ENCODE results near the gene PFDN4. TPM values are rescaled to one million over a fixed set of nuclear protein-coding genes. Genes with fewer than 3 reads are reported as not detected.

Gene PFDN4
- total RNA-seq, 1 donor from 2014 or later, result 26.8 TPM

DNA sequence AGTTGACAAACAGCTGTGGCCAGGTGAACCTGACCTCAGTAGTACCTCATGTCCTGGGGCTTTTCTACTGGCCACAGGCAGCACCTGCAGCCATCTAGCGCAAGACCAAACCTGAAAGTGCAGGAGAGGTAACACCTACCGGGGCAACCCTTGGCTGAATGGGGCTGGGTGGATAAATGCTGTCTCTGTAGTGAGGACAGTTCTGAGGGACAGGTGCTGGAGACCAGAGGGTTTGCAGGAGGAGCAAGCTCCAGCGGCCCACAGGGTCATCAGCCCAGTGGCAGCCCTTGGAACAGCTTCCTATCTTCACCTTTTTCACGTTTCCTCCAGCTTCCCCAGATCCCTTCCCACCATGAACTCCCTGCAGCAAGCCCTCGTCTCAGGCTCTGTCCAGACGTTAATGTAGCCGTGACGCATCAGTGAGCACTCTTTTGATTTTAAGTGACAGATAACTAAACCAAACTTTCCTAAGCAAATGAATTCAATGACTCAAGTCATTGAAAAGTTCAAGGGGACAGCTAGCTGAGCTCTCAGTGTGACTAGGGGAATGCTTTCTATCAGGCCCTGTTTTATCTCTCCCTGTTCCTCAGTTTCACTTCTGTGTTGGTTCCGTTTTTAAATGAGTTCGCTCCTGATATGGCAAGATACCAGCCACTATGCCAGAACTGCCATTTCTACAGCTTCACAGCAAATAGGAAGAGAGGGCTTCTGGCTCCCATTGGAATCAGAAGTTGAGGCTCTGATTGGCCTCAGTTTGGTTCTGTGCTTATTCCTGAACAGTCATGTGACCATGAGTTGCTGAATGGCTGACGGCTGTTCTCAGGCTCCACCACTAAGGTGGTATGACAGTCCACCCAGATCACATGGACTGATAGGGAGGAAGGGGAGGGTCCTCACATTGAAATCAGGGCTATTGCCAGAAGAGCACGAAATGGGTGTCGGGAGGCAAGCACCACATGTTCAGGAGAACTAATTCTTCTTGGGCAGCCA is 12.1 kb upstream of the PFDN4 start:
- intact Hi-C loops (cut with DNase I), result no loop called here
- ATAC-seq (ENCODE audit: poor library complexity) (no peak), DNase-seq (no peak)

DNA sequence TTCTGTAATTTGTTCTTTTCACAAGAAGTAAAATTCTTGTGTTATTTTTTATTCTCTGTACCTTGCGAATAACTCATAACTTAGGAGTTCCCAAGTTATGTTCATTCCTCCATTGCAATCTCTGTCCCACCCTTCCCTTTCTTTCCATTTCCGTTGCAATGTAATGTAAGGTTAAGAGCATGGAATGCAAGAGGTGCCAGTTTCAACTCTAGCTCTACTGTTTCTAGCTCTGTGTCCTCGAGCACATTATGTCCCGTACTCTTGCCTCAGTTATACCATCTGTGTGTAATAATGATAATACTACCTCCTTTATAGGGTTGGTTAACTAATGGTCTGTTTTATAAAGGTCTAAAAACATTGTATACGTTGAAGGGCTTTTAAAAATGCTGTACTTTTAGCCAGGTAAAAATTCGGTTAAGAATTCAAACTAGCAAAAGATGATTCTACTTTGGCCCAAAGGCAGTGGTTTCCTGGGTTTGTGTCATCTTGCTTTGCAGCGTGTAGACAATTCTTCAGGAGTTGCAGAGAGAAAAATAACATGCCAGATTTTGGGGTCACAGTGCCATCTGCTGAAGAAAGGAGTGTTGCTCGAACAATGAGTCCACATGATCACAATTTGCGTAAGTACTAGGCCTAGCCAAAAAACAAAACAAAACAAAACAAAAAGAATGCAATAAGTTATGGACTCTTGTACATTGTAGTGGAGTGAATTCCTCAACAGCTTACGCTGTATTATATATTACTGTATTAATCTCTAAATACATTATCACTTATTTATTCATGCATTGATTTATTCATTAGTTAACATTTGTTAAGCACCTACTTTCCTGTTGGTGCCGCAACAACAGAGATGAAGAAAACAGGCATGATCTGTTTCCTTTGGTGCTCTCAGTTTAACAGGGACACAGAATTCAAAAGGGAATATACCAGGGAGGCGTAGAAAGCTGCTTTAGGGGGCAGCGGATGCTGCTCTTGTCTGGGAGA is 10.0 kb upstream of the PFDN4 start:
- intact Hi-C loops (cut with DNase I), result no loop called here
- ATAC-seq (ENCODE audit: poor library complexity) (no peak), DNase-seq (no peak)

DNA sequence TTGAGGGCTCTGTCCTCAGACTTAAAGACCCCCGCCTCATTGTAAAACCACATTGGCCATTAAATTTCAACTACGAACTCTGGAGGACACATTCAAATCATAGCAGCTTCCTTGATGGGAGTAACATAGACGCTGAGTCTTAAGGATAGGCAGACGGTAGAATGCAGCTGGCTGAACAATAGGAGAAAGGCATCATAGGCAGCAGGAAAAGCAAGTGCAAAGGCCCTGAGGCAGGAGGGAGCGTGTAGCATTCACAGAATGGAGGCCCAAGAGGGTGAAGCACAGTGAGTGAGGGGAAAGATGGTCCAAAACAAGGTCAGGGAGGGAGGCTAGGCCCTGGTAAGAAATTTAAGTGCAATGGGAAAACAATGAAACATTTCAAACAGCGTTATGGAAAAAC is 8.6 kb upstream of the PFDN4 start:
- intact Hi-C loops (cut with DNase I), result no loop called here
- ATAC-seq (ENCODE audit: poor library complexity) (no peak), DNase-seq (no peak)

DNA sequence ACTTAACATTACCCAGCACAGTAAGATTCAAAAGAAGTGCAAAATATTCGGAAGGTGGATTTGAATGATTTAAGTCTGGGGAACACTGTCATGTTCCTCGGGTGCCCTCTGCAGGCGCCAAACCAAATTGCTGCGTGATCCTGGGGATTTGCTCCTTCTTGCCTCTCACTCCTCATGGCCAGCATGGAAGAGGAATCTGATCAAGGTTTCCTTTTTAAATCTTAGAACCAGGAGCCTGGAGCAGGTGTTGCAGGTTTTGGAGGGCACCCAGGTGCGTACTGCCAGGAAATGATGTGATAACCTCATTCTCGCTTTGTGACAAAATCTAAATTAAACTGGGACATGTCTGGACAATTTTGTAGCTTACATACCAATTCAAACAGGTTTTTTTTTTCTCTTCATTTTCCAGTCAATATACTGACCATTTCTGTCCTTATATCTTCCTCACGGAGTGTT is 8.1 kb upstream of the PFDN4 start:
- ATAC-seq (ENCODE audit: poor library complexity), result peak; percentile 75
- intact Hi-C loops (cut with DNase I), result loop anchor here (2.0 kb wide), 1 partner anchor 101 kb away; no protein-coding TSS in a partner anchor
- DNase-seq, result peak; percentile 81

DNA sequence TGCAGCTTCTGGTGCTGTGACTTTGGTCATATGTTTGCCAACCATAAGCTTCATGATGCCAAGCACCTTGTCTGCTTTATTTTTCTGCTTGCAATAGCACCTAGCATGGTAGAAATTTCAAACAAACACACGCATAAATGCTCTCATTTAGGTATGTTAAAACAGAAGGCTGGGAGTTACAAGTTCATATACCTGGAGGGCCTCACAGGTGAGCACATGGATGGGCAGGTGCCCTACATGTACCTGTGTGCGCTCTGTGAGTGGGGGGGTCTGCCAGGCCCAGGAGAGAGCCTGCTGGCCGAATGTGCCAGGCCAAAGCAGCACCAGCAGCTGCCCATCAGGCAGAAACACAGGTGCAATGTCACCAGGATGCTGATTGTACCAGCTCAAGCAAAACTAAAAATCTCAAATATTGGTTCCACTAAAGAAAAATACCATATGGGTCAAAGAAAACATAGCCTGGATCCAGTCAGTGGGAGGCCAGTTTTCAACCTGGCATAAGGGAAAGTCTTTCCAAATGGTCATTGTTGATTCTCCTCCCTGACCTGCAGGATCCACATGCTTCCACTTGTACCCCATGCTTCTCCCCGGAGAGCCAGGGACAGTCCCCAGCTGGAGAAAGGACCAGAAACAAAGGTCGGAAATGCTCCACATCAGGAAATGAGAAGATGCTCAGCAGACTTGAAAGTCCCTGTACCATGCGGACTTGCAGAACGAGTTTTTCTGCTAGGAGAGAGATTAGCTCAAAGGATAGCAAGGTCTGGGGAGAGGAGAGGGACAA is 7.2 kb upstream of the PFDN4 start:
- intact Hi-C loops (cut with DNase I), result loop anchor here (2.0 kb wide), 1 partner anchor 102 kb away; no protein-coding TSS in a partner anchor
- no peak for DNase-seq
- no peak for ATAC-seq (ENCODE audit: poor library complexity)

DNA sequence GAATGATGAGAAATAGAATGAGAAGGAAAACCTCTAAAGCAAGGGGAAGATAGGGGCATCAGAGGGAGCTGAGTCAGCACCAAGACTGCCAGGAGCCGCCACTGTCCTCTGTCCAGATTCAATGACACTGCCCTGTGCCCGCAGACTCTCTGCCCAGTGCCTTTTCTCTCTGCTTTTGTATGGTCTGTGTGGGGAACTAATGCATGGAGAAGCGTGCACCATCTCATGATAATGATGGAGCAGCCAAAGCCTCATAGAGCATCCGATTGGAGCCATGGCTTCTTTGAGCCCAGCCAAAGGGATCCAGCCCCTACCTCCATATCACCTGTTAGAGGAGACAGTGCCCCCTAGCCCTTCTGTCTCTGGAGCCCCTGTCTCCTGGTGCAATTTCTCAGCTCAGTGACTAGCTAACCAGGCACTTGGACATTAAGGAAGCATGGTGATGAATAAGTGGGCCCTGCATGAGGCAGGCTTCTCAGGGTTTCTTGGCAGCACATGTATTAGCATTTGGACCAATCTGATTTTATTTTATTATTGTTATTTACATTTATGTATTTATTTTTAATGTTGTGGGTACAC is 6.5 kb upstream of the PFDN4 start:
- intact Hi-C loops (cut with DNase I), result loop anchor here (2.0 kb wide), 1 partner anchor 103 kb away; no protein-coding TSS in a partner anchor
- ATAC-seq (ENCODE audit: poor library complexity) (no peak), DNase-seq (no peak)

DNA sequence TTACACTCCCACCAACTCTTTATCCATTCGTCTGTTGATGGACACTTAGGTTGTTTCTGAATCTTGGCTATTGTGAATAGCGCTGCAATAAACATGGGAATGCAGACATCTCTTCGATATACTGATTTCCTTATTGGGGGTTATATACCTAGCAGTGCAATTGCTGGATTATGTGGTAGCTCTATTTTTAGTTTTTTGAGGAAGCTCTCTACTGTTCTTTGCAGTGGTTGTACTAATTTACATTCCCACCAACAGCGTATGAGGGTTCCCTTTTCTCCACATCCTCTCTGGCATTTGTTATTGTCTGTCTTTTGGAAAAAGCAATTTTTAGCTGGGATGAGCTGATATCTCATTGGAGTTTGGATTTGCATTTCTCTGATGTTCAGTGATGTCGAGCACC is 4.6 kb upstream of the PFDN4 start:
- intact Hi-C loops (cut with DNase I), result no loop called here
- no peak for DNase-seq
- ATAC-seq (ENCODE audit: poor library complexity), result no peak

DNA sequence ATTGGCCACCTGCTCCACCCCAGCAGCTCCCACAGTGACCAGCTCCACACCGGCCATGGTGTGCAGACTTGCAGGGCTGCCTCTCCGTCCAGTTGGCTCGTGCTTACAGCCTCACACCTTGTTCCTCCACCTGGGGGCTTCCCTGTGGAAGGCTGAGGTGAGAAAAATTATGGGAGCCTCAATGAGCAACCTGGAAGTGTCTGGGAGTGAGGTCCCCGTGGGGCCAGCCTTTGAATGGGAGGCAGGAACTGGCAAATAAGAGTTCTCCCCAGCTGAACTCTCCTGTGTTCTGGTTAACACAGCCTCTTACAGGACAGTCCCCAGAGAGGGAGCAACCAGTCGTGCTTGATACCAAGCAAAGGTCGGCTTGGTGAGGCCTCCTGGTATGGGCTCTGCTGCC is 3.8 kb upstream of the PFDN4 start:
- ATAC-seq (ENCODE audit: poor library complexity), result no peak
- intact Hi-C loops (cut with DNase I), result no loop called here
- no peak for DNase-seq

DNA sequence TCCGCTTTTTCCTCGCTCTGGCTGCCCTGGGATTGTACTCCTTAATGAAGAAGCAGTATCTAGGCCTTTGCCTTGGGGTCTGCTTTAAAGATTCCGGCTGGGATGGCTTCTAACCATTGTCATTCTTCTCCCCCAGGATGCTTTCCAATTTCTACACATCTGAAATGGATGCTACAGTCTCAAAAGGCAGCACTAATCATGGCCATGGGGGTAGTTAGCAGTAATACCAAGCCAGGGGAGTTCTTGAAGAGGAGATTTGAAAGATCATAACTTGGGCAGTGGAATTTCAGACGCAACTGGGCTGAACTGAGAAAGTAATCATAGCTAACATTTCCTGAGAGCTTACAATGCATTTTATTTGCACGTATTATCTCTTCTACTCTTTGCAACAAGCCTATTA is 3.4 kb upstream of the PFDN4 start:
- intact Hi-C loops (cut with DNase I), result no loop called here

DNA sequence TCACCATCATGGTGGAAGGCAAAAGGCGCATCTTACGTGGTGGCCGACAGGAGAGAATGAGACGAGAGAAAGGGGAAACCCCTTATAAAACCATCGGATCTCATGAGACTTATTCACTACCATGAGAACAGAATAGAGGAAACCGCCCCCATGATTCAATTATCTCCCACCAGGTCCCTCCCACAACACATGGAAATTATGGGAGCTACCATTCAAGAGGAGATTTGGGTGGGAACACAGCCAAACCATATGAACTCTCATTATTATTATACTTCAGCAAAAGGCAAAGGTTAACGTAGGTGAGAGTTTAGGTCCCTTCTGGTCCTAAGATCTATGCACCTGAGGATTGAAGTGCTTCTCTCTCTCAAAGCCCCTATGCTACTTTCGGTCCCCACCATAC is 2.4 kb upstream of the PFDN4 start:
- DNase-seq, result no peak
- no peak for ATAC-seq (ENCODE audit: poor library complexity)
- intact Hi-C loops (cut with DNase I), result no loop called here

More for the DNA sequence above, 3.4 kb upstream of the PFDN4 start:
- DNase-seq (no peak), ATAC-seq (ENCODE audit: poor library complexity) (no peak)

DNA sequence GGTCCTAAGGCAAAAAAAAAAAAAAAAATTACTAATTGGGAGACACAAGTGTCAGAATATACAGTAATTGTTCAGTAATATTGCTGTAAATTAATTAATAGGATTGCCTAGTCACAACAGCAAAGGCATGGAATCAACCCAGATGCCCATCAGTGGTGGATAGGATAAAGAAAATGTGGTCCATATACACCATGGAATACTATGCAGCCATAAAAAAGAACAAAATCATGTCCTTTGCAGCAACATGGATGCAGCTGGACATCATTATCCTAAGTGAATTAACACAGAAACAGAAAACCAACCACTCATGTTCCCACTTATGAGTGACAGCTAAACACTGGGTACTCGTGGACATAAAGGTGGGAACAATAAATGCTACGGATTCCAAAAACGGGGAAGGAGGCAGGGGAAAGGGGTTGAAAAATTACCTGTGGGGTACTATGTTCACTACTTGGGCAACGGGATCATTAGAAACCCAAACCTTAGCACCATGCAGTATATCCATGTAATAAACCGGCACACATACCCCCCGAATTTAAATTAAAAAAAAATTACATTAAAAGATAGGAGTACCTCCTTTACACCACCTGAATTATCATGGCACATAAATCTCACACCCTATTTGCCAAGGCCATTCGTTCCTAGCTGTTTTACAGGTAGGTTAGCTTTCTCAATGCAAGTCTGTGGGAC is 689 bp upstream of the PFDN4 start:
- ATAC-seq (ENCODE audit: poor library complexity) (no peak), DNase-seq (no peak)
- intact Hi-C loops (cut with DNase I), result no loop called here

DNA sequence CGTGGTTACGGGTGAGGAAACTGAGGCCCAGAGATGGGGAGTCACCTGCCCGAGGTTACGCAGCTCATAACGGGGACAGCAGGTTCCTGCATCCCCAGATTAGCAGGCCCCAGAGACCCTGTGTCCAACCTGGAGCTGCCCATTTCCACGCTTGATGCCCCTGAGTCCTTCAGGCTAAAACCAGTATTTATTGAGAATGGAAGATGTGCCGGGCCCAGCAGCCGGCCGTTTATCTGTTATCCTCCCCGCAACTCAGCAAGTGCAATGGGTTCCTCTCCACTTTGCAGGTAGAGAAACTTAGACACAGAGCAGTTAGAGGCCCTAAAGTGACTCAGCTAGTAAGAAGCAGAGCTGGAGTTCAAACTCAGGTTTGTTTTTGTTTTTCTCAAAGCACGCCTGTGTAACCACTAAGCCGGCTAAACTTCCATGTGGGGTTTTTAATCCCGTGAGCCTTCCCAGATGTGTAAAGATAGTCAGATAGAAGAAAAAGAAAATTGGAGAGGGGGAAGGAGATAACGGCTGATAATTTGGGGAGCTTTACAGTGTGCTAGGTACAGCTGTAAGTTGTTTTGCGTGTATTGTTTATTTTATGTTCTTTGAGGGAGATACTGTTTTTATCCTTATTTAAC is 775 bp downstream of the PFDN4 start:
- intact Hi-C loops (cut with DNase I), result no loop called here
- DNase-seq (no peak), ATAC-seq (ENCODE audit: poor library complexity) (no peak)

DNA sequence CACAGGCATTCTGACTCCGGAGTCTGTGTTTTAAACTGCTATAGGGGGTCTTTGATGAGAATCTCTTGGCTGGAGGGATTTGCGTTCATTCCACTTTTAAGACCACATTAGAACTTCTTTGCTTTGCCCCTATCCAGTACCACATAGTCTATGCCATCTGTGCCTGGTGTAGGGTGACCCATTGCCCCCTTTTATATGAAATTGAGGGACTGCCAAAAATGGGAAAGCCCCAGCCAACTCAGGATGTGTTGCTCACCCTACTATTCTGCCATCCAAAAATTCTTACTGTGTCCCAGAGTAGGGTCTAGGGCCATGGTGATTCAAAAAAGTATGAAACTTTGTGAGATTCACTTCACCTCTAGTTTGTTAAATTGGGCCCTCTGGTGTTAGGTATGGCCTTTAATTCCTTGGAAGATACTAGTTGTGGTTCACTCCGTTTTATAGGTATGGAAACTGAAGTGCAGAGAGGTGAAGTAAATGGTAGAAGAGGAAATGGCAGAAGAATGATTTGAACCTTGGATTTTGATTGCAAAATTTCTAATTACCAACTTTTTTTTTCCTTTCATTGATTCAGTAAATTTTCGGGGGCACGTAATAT is 1.4 kb downstream of the PFDN4 start:
- intact Hi-C loops (cut with DNase I), result no loop called here
- DNase-seq (no peak), ATAC-seq (ENCODE audit: poor library complexity) (no peak)

DNA sequence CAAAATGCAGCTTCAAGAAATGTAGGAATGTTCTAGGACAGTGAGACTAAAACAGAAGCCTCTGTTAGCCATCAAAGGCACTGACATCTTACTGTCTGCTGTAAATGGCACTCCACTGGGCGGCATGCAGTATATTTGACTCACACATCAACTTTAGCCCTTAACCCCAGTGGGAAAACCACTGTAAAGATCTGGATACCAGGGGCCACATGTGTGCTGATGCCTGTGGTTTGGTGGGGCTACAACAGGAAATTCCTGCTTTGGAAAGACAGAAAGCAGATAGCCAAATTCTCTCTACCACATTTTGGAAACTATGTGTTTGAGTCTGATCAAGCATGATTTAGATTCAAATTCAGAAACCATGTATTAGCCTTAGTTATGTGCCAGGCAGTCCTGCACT is 4.3 kb downstream of the PFDN4 start:
- ATAC-seq (ENCODE audit: poor library complexity), result no peak
- DNase-seq, result no peak
- intact Hi-C loops (cut with DNase I), result no loop called here

DNA sequence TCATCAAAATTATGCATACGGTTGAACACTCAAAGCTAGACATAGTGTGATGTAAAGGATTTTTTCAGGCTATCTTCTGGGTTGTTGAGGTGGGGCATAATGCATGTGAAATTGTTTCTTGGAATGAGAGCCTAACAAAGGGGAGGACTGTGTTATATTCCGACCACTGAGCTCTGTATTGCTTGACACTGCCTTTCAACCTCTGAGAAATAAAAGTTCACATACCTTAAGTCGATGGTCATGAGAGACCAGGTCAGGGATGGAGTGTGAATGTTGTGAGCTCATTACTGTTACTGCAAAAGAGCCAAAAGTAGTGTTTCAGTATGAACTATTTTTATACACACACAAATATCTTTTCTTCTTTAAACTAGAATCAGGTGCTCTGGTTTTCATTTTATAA is 5.0 kb downstream of the PFDN4 start:
- no peak for ATAC-seq (ENCODE audit: poor library complexity)
- no peak for DNase-seq
- intact Hi-C loops (cut with DNase I), result no loop called here

DNA sequence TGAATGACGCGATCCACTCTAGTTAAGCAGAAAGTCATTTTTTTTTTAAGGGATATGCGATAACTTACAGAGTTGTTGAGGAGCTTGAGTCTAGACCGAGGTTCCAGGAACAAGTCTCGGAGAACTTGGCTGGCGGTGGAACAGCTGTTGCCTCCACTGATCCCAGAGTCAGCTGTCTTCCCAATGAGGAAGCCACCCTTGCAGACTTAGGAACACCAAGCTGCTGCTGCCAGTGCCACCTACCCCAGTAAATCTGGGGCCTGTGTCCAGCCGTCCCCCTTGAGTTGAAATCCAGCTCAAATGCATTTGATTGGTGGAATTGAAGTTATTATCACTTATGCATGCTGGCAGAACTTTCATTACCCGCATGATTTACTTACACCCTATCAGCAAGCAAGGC is 6.7 kb downstream of the PFDN4 start:
- ATAC-seq (ENCODE audit: poor library complexity) (no peak), DNase-seq (no peak)
- intact Hi-C loops (cut with DNase I), result no loop called here
